Measurements from ENCODE around the gene GRWD1.

Gene GRWD1

GRCh38 chr19:48506138-48506733 lies 60.5 kb downstream of the GRWD1 start:
- Histone ChIP-seq H2BK120ac (ENCODE audit: insufficient read depth, low read length, poor library complexity) (no peak overlapping the region), H4K12ac (ENCODE audit: low read depth, low read length) (no peak overlapping the region), H3K79me2 (ENCODE audit: control insufficient read depth, insufficient read depth, low read length, poor library complexity) (peaks cover under 1% of the 10 kb centered on the region), H3K23ac (ENCODE audit: low read length) (no peak overlapping the region), H4K8ac (ENCODE audit: low read depth, low read length) (no peak overlapping the region), H3K27me3 (ENCODE audit: insufficient read depth, low read length) (peaks cover 3% of the 10 kb centered on the region), H2AFZ (ENCODE audit: insufficient read depth, low read length, poor library complexity) (no peak overlapping the region), H3K4ac (ENCODE audit: low read depth, low read length) (no peak overlapping the region), H3K9ac (ENCODE audit: low read length) (no peak overlapping the region), H3K14ac (ENCODE audit: low read length) (no peak overlapping the region), H2AK5ac (ENCODE audit: low read length) (no peak overlapping the region), H3K9me3 (ENCODE audit: insufficient read depth, low read depth, low read length) (peaks cover 1% of the 10 kb centered on the region), H3K4me2 (ENCODE audit: low read length) (no peak overlapping the region), H2BK5ac (ENCODE audit: low read depth, low read length, poor library complexity) (no peak overlapping the region), H3K27ac (ENCODE audit: low read depth, low read length) (no peak overlapping the region), H3K4me1 (ENCODE audit: control insufficient read depth in 1 of 2, insufficient read depth in 2 of 2, low read length in 2 of 2) (peaks cover 2 to 9% of the 10 kb centered on the region in 2 experiments), H3K36me3 (ENCODE audit: control insufficient read depth in 1 of 2, insufficient read depth in 2 of 2, low read length in 2 of 2) (no peaks in the 10 kb centered on the region), H3K4me3 (ENCODE audit: low read depth, low read length) (no peak overlapping the region), H3K18ac (ENCODE audit: low read length) (no peak overlapping the region), H3K79me1 (ENCODE audit: low read length) (peaks cover 4% of the 10 kb centered on the region), H2BK12ac (ENCODE audit: low read length) (no peak overlapping the region), H4K91ac (ENCODE audit: low read depth, low read length) (no peak overlapping the region)
- peak in 1 of 2 donors; percentile 79 for DNase-seq
- no CpG with 5 or more reads among the region's 5 CpGs for WGBS (ENCODE audit: extremely low coverage, insufficient coverage, insufficient read length)
